ENCODE results near the gene LHFPL6. TPM values are rescaled to one million over a fixed set of nuclear protein-coding genes. Genes with fewer than 3 reads are reported as not detected.

The LHFPL6 gene
- total RNA-seq, 1 donor from 2014 or later: 3.0 TPM

- Histone ChIP-seq H3K79me2 (ENCODE audit: low read depth) (no peaks in the 10 kb centered on the region), H3K4me1 (no peaks in the 10 kb centered on the region), H3K9me3 (ENCODE audit: low read depth) (no peaks in the 10 kb centered on the region), H3K27ac (no peak overlapping the region), H3K36me3 (no peaks in the 10 kb centered on the region), H3K4me3 (no peak overlapping the region), H3K4me2 (no peak overlapping the region), H2AFZ (replicated peaks) (no peak overlapping the region), H3F3A (ENCODE audit: low read depth) (no peaks in the 10 kb centered on the region), H3K27me3 (peaks cover 9% of the 10 kb centered on the region), H4K20me1 (ENCODE audit: low read depth) (no peaks in the 10 kb centered on the region), H3K9ac (no peak overlapping the region)
- no peak for DNase-seq (ENCODE audit: low spot score)
- H3K27me3 Mint-ChIP-seq (ENCODE audit: insufficient read depth, low read depth): peaks cover 3% of the 10 kb centered on the region
- no peak overlapping the region for H3K4me3 Mint-ChIP-seq
- H3K9me3 Mint-ChIP-seq: peaks cover 8% of the 10 kb centered on the region
- no peak for TF ChIP-seq EZH2 (IDR thresholded peaks at IDR 0.05)
- TF ChIP-seq CTCF (IDR thresholded peaks at IDR 0.05): no peak
- no peak for TF ChIP-seq EZH2phosphoT487 (IDR thresholded peaks at IDR 0.05)
- H3K27ac Mint-ChIP-seq: no peak overlapping the region
- peaks cover 8% of the 10 kb centered on the region for H3K36me3 Mint-ChIP-seq
- H3K4me1 Mint-ChIP-seq: peaks cover 52% of the 10 kb centered on the region
These were observed 227.4 kb downstream of the LHFPL6 start for GRCh38 chr13:39375601-39376000.

- no peak overlapping the region for H3K27ac ChIP-seq
- Mint-ChIP-seq H3K4me3 (no peak overlapping the region), H3K4me1 (peaks cover 54% of the 10 kb centered on the region), H3K36me3 (peaks cover 4% of the 10 kb centered on the region), H3K27me3 (ENCODE audit: insufficient read depth, low read depth) (peaks cover 5% of the 10 kb centered on the region), H3K9me3 (peaks cover 2% of the 10 kb centered on the region), H3K27ac (no peak overlapping the region)
- no peaks in the 10 kb centered on the region for H3K79me2 ChIP-seq (ENCODE audit: low read depth)
- H3K9ac ChIP-seq: no peak overlapping the region
- no peak for DNase-seq (ENCODE audit: low spot score)
- no peaks in the 10 kb centered on the region for H3K4me1 ChIP-seq
- H3F3A ChIP-seq (ENCODE audit: low read depth): no peaks in the 10 kb centered on the region
- no peaks in the 10 kb centered on the region for H3K36me3 ChIP-seq
- H4K20me1 ChIP-seq (ENCODE audit: low read depth): no peaks in the 10 kb centered on the region
- H3K4me2 ChIP-seq: no peak overlapping the region
- no peak overlapping the region for H2AFZ ChIP-seq (replicated peaks)
- no peaks in the 10 kb centered on the region for H3K9me3 ChIP-seq (ENCODE audit: low read depth)
- peaks cover 9% of the 10 kb centered on the region for H3K27me3 ChIP-seq
- H3K4me3 ChIP-seq: no peak overlapping the region
- TF ChIP-seq CTCF (IDR thresholded peaks at IDR 0.05): no peak
- TF ChIP-seq EZH2 (IDR thresholded peaks at IDR 0.05): no peak
- no peak for TF ChIP-seq EZH2phosphoT487 (IDR thresholded peaks at IDR 0.05)
These were observed 228.2 kb downstream of the LHFPL6 start for GRCh38 chr13:39374741-39375189.

- Mint-ChIP-seq H3K4me1 (peaks cover 38% of the 10 kb centered on the region), H3K27me3 (ENCODE audit: insufficient read depth, low read depth) (peaks cover 5% of the 10 kb centered on the region), H3K36me3 (peaks cover 4% of the 10 kb centered on the region), H3K9me3 (no peaks in the 10 kb centered on the region), H3K27ac (no peak overlapping the region), H3K4me3 (no peak overlapping the region)
- Histone ChIP-seq H3K79me2 (ENCODE audit: low read depth) (no peaks in the 10 kb centered on the region), H3K27me3 (peaks cover 9% of the 10 kb centered on the region), H3K9me3 (ENCODE audit: low read depth) (no peaks in the 10 kb centered on the region), H3K4me2 (no peak overlapping the region), H3F3A (ENCODE audit: low read depth) (no peaks in the 10 kb centered on the region), H3K4me1 (no peaks in the 10 kb centered on the region), H4K20me1 (ENCODE audit: low read depth) (no peaks in the 10 kb centered on the region), H3K4me3 (no peak overlapping the region), H3K36me3 (no peaks in the 10 kb centered on the region), H3K9ac (no peak overlapping the region), H2AFZ (replicated peaks) (no peak overlapping the region), H3K27ac (no peak overlapping the region)
- TF ChIP-seq CTCF (IDR thresholded peaks at IDR 0.05) (no peak), EZH2 (IDR thresholded peaks at IDR 0.05) (no peak), EZH2phosphoT487 (IDR thresholded peaks at IDR 0.05) (no peak)
- DNase-seq (ENCODE audit: low spot score): no peak
These were observed 229.8 kb downstream of the LHFPL6 start for GRCh38 chr13:39373145-39373544.
